Lower leg skin (tissue), 4 donors: ENCODE results near the gene PRTFDC1. TPM values are rescaled to one million over a fixed set of nuclear protein-coding genes. Genes with fewer than 3 reads are reported as not detected.
A peak's percentile ranks its signal among the peaks of the same experiment; 100 is the strongest.

Experiments
- DNase-seq, 2 donors: peaks; one replicate each; pipeline ENCODE4 v3.0.0-alpha.2; 2019; ENCODE audit warnings: low spot score in 2 of 2
- H3K4me3 ChIP-seq: fragments of 200-600 bp; sonication (generic); 2 replicates; pipeline ENCODE4 v1.5.1; 2017; ENCODE audit warnings: mild to moderate bottlenecking, low read depth; ENCODE audit not compliant: poor library complexity, severe bottlenecking
- CTCF ChIP-seq, 3 donors: fragments of 450-650 bp; IDR thresholded peaks; one replicate each; pipeline ENCODE4 v1.5.1; 2016; ENCODE audit warnings: antibody characterized with exemption in 3 of 3, mild to moderate bottlenecking in 3 of 3, moderate library complexity in 2 of 3
- POLR2A ChIP-seq, 2 donors: fragments of 450-650 bp; IDR thresholded peaks; one replicate each; pipeline ENCODE4 v1.6.1; 2016 to 2017; ENCODE audit warnings: antibody characterized with exemption in 2 of 2, mild to moderate bottlenecking in 1 of 2, moderate library complexity in 1 of 2
- WGBS, 2 donors: methylation state at CpG; one replicate each; pipeline ENCODE4 v1.1.5; 2018; 5-methylcytosine and 5-hydroxymethylcytosine counted together
- intact Hi-C: fragments of 100-400 bp; cut with DNase I; formaldehyde crosslinking; loops from one replicate; pipeline ENCODE4 v1.15.0; 2023; ENCODE audit warnings: low total_unique reads
- total RNA-seq, 4 donors: library from RNA; depleted of rRNA; stranded (reverse); fragments of >200 nt; gene quantifications; one replicate each; pipeline ENCODE4 v1.1.0, GENCODE V29; 2016

Gene PRTFDC1
- total RNA-seq, 4 donors from 2014 or later: 0.45 to 1.3 TPM; not detected in 2

GRCh38 chr10:24982319-24983112 lies 30.1 kb upstream of the PRTFDC1 start:
- DNase-seq: no peak
- no peak for TF ChIP-seq CTCF (IDR thresholded peaks at IDR 0.05)
- no peak for TF ChIP-seq POLR2A (IDR thresholded peaks at IDR 0.05)
- H3K4me3 ChIP-seq: no peak overlapping the region
- WGBS, 2 donors: 93% methylated on average over 1 of the region's 1 CpG
- intact Hi-C loops: no loop called here

GRCh38 chr10:24981161-24981710 lies 28.8 kb upstream of the PRTFDC1 start:
- no peak overlapping the region for H3K4me3 ChIP-seq
- intact Hi-C loops: no loop called here
- 97% methylated on average over 5 of the region's 5 CpGs for WGBS, 2 donors
- TF ChIP-seq CTCF (IDR thresholded peaks at IDR 0.05): no peak
- TF ChIP-seq POLR2A (IDR thresholded peaks at IDR 0.05): no peak
- DNase-seq: no peak

GRCh38 chr10:24979685-24980084 lies 27.3 kb upstream of the PRTFDC1 start:
- intact Hi-C loops: no loop called here
- DNase-seq: no peak
- no peak for TF ChIP-seq CTCF (IDR thresholded peaks at IDR 0.05)
- TF ChIP-seq POLR2A (IDR thresholded peaks at IDR 0.05): no peak

GRCh38 chr10:24974976-24975375 lies 22.6 kb upstream of the PRTFDC1 start:
- WGBS, 2 donors: 40 to 54% methylated on average over 2 of the region's 2 CpGs
- no peak overlapping the region for H3K4me3 ChIP-seq
- intact Hi-C loops: no loop called here
- TF ChIP-seq CTCF (IDR thresholded peaks at IDR 0.05): no peak
- TF ChIP-seq POLR2A (IDR thresholded peaks at IDR 0.05): no peak
- peak in 1 of 2 donors; percentile 28 for DNase-seq

More at GRCh38 chr10:24979685-24980084, 27.3 kb upstream of the PRTFDC1 start:
- H3K4me3 ChIP-seq: no peak overlapping the region
- 95 to 98% methylated on average over 4 of the region's 4 CpGs for WGBS, 2 donors

- no peak for DNase-seq
- TF ChIP-seq POLR2A (IDR thresholded peaks at IDR 0.05): no peak
- TF ChIP-seq CTCF (IDR thresholded peaks at IDR 0.05): no peak
- no peak overlapping the region for H3K4me3 ChIP-seq
- WGBS, 2 donors: 78 to 80% methylated on average over 5 of the region's 5 CpGs
- intact Hi-C loops: no loop called here
These were observed 20.8 kb upstream of the PRTFDC1 start for GRCh38 chr10:24973163-24973562.
